Measurements from ENCODE around the gene ARHGEF12.

The ARHGEF12 gene

GRCh38 chr11:120532082-120532831, 196.0 kb downstream of the ARHGEF12 start:
- no peak for DNase-seq (ENCODE audit: insufficient read length, low spot score)
- no peak for FAIRE-seq

GRCh38 chr11:120532832-120533196, 196.6 kb downstream of the ARHGEF12 start:
- FAIRE-seq, result no peak
- DNase-seq (ENCODE audit: insufficient read length, low spot score), result no peak

- no peak for FAIRE-seq
- no peak for DNase-seq (ENCODE audit: insufficient read length, low spot score)
Measured at GRCh38 chr11:120536091-120536796, 200.0 kb downstream of the ARHGEF12 start.

- DNase-seq (ENCODE audit: insufficient read length, low spot score) (no peak), FAIRE-seq (no peak)
Measured at GRCh38 chr11:120536797-120537169, 200.6 kb downstream of the ARHGEF12 start.

- FAIRE-seq (no peak), DNase-seq (ENCODE audit: insufficient read length, low spot score) (no peak)
Measured at GRCh38 chr11:120537996-120538395, 201.8 kb downstream of the ARHGEF12 start.

GRCh38 chr11:120538707-120539106, 202.5 kb downstream of the ARHGEF12 start:
- DNase-seq (ENCODE audit: insufficient read length, low spot score) (no peak), FAIRE-seq (no peak)

All from GM19239 (cell line).